Heart left ventricle (tissue), 16 donors: ENCODE results near the gene MAN1C1. TPM values are rescaled to one million over a fixed set of nuclear protein-coding genes. Genes with fewer than 3 reads are reported as not detected.
"Not testable (repeated sequence)": the region's sequence is repeated elsewhere in the genome, so short reads cannot be mapped to it uniquely, and the experiment has no call there.

Experiments used
- ATAC-seq, 4 donors: fragments of 200-7000 bp; cut with Tn5 transposase; one replicate each; pipeline ENCODE4 v1.9.1; 2020 to 2022; ENCODE audit warnings: moderate library complexity in 4 of 4, mild to moderate bottlenecking in 3 of 4, moderate number of reproducible peaks in 1 of 4
- DNase-seq, 5 donors: peaks; one replicate each; pipeline ENCODE4 v3.0.0-alpha.2; 2020
- H3K27ac ChIP-seq, 12 donors: fragments of 200-600 bp; sonication (generic) in 4 of 12; one replicate each; pipeline versions ENCODE4 v1.5.0 to v1.8.0; 2016 to 2022; ENCODE audit warnings: mild to moderate bottlenecking in 2 of 12
- H3K27me3 ChIP-seq, 9 donors: fragments of 200-600 bp; sonication (generic) in 2 of 9; one replicate each; pipeline versions ENCODE4 v1.5.1 to v1.8.0; 2016 to 2022; ENCODE audit warnings: mild to moderate bottlenecking in 3 of 9
- H3K36me3 ChIP-seq, 9 donors: fragments of 200-600 bp; sonication (generic) in 2 of 9; one replicate each; pipeline versions ENCODE4 v1.5.0 to v1.8.0; 2018 to 2022; ENCODE audit warnings: mild to moderate bottlenecking in 2 of 9
- H3K4me1 ChIP-seq, 12 donors: fragments of 200-600 bp; sonication (generic) in 4 of 12; one replicate each; pipeline versions ENCODE4 v1.5.0 to v1.8.0; 2016 to 2022; ENCODE audit warnings: mild to moderate bottlenecking in 3 of 12
- H3K4me3 ChIP-seq, 12 donors: fragments of 200-600 bp; sonication (generic) in 4 of 12; one replicate each; pipeline versions ENCODE4 v1.5.0 to v1.8.0; 2017 to 2022; ENCODE audit warnings: mild to moderate bottlenecking in 9 of 12, moderate library complexity in 4 of 12
- H3K9me3 ChIP-seq, 12 donors: fragments of 200-600 bp; sonication (generic) in 4 of 12; one replicate each; pipeline versions ENCODE4 v1.5.0 to v1.8.0; 2016 to 2022; ENCODE audit warnings: mild to moderate bottlenecking in 1 of 12
- CTCF ChIP-seq, 12 donors: fragments of 200-600 bp; sonication (generic) in 4 of 12; IDR thresholded peaks; one replicate each; pipeline versions ENCODE4 v1.5.0 to v1.8.0; 2018 to 2022; ENCODE audit warnings: antibody characterized with exemption in 12 of 12, mild to moderate bottlenecking in 5 of 12
- POLR2A ChIP-seq, 2 donors: fragments of 450-650 bp; IDR thresholded peaks; one replicate each; pipeline ENCODE4 v1.6.1; 2017; ENCODE audit warnings: antibody characterized with exemption in 2 of 2, mild to moderate bottlenecking in 2 of 2, moderate library complexity in 2 of 2
- WGBS, 4 donors: extraction: QIAGEN DNeasy Blood & Tissue Kit in 2 of 4; methylation state at CpG; one replicate each; pipeline versions ENCODE4 v1.1.5 to v1.1.7; 2013 to 2018; 5-methylcytosine and 5-hydroxymethylcytosine counted together
- intact Hi-C, 10 donors: fragments of 100-400 bp; cut with DNase I; formaldehyde crosslinking; loops; one replicate each; pipeline versions ENCODE4 v1.11.1 to v1.14.2; 2022
- polyA plus RNA-seq, 2 donors: library from polyadenylated mRNA; stranded (reverse); fragments of 200-250 nt; gene quantifications; one replicate each; pipeline ENCODE4 v1.2.3, GENCODE V29; 2013
- total RNA-seq, 9 donors: library from RNA; depleted of rRNA in 2 of 9; stranded (reverse); fragments of >200 nt in 2 of 9; fragmentation: NEBNext Ultra II Directional in 3 of 9; extraction: Animal tissue kit (Norgen Biotek cat#: 25700) in 3 of 9; gene quantifications; one replicate each; pipeline versions ENCODE4 v1.1.0 to v1.2.4, GENCODE V29; 2016 to 2023
- donor health status: ischemic (EF 13 %, LVEDD 7.1; RV severe dilation, severe dysfunction).
- donor health status: healthy with polysubstance abuse.
- donor health status: DM: no; HTN: yes; CAD: no.
- donor health status: DM: no; HTN: no; CAD: no.
- donor health status: ischemic (EF 25% LVEDD 6.9; RV normal size, moderate dysfunction).
- donor health status: ischemic (EF 25% LVEDD 5.7; RV mildly dilated, moderate dysfunction).
- donor health status: healthy.
- donor health status: DM: yes; HTN: yes; CAD: no.
- donor health status: ischemic (EF 35%, LVEDD 5.7; RV mildly dilated, moderate dysfunction).
- donor health status: nonischemic (EF 11% LVEDD 7.7; RV severe dilation, severe dysfunction).
- donor health status: DM: yes; HTN: yes; CAD: no.
- donor health status: PGD.
- donor health status: ischemic (EF 29% LVEDD 5.4; RV normal size, mild dysfunction).
- donor health status: nonischemic (EF 23%, LVEDD 6.1; RV moderate dilation, normal function).

MAN1C1 gene
- total and polyA plus RNA-seq, 11 donors: 7.7 to 25.7 (median 14.7) TPM

DNA sequence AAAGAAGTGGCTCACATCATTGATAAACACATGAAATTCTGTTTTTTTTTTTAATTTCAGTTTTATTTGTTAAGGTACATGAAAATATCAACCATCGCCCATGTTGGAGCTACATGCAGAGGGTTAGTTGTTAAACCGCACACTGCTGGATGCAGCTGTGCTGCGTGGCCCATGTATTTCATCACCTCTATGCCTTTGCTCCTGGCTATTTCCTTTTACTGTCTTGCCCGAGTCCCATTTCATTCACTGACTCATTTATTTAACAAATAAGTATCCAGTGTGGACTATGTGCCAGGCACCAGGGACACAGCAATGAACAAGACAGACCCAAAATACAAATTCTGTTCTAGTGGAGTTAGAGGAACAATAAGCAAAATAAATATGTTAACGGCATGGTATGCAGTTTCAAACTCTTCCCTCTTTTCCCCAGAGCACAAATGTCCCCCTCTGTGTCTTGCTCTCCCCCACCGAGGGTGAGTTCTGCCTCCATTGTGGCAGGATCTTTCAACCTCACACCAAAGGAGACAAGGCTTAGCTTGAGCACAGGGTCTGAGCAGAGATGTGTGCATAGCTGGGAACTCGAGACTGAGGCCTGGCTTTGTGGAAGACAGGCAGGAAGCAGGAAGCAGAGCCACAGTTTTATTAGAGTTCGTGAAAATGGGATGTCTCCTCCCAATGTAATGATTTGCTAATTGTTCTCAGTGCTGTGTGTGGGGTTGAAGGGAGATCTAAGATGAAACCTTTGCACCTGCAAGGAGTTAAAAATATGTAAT lies 44.6 kb downstream of the MAN1C1 start:
- H3K4me1 ChIP-seq: peaks cover 11 to 72% (median 46%) of the 10 kb centered on the region in 12 donors
- no peaks in the 10 kb centered on the region for H3K27me3 ChIP-seq
- H3K36me3 ChIP-seq: no peaks in the 10 kb centered on the region
- H3K4me3 ChIP-seq: no peak overlapping the region
- peak overlapping the region in 1 of 12 donors; percentile 8 for H3K27ac ChIP-seq
- ATAC-seq (no peak), DNase-seq (no peak)
- no peaks in the 10 kb centered on the region for H3K9me3 ChIP-seq
- TF ChIP-seq POLR2A (IDR thresholded peaks at IDR 0.05) (no peak), CTCF (IDR thresholded peaks at IDR 0.05) (no peak)
- 68 to 79% (median 71%) methylated on average over 8 of the region's 8 CpGs for WGBS, 4 donors
- intact Hi-C loops: loop anchor here in 1 of 10 donors (5.0 kb wide), 1 partner anchor 44 kb away; the partner anchor contains the start of gene MAN1C1

DNA sequence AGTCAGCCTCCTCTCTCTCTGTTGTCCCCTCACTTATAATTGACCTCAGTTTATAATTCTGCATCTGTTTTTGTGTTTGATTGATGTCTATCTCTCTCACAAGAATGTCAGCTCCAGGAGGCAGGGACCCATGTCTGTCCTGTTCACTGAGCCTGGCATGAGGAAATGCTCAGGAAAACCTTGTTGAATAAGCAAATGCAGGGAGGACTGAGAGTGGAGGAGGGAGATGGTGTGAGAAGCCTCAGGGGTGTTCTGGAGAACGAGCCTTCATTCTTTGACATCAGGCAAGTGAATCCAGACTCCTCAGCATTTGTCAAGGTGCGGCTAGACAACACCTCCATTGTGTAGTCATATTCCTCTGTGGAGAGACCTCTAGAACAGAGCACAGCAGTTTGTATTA lies 45.5 kb downstream of the MAN1C1 start:
- Histone ChIP-seq H3K9me3 (no peaks in the 10 kb centered on the region), H3K36me3 (no peaks in the 10 kb centered on the region), H3K27me3 (no peaks in the 10 kb centered on the region), H3K4me3 (no peak overlapping the region), H3K27ac (no peak overlapping the region), H3K4me1 (peaks cover 11 to 65% (median 44%) of the 10 kb centered on the region in 12 donors)
- intact Hi-C loops: loop anchor here in 1 of 10 donors (5.0 kb wide), 1 partner anchor 45 kb away; the partner anchor contains the start of gene MAN1C1
- no peak for TF ChIP-seq POLR2A (IDR thresholded peaks at IDR 0.05)
- no peak for TF ChIP-seq CTCF (IDR thresholded peaks at IDR 0.05)
- ATAC-seq (no peak), DNase-seq (no peak)
- 80 to 90% (median 87%) methylated on average over 2 of the region's 2 CpGs for WGBS, 4 donors

DNA sequence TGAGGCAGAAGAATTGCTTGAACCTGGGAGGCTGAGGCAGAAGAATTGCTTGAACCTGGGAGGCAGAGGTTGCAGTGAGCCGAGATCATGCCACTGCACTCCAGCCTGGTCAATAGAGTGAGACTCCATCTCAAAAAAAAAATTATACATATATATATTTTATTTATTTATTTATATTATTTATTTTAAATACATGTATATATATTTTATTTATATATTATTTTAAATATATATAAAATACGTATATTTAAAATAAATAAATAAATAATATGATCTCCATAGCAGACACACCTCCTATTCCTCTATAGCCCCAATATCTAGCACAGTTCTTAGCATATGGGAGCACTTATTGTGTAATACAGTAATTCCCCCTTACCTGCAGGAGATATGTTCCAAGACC lies 46.4 kb downstream of the MAN1C1 start:
- not testable (repeated sequence) for H3K27me3 ChIP-seq
- peaks cover 11 to 56% (median 37%) of the 10 kb centered on the region in 12 donors for H3K4me1 ChIP-seq

GRCh38 chr1:25664357-25665199 lies 48.0 kb downstream of the MAN1C1 start:
- no peaks in the 10 kb centered on the region for H3K9me3 ChIP-seq
- DNase-seq (no peak), ATAC-seq (peak; percentile 32 to 81 (median 58))
- H3K27me3 ChIP-seq: no peaks in the 10 kb centered on the region
- no peaks in the 10 kb centered on the region for H3K36me3 ChIP-seq
- H3K4me3 ChIP-seq: no peak overlapping the region
- H3K27ac ChIP-seq: peak overlapping the region in 3 of 12 donors; percentile 9 to 70 (median 14)
- intact Hi-C loops: loop anchor here in 1 of 10 donors (5.0 kb wide), 1 partner anchor 47 kb away; the partner anchor contains the start of gene MAN1C1
- TF ChIP-seq CTCF (IDR thresholded peaks at IDR 0.05) (peak in 2 of 12 donors; percentile 4 to 7), POLR2A (IDR thresholded peaks at IDR 0.05) (no peak)
- peaks cover 10 to 40% (median 22%) of the 10 kb centered on the region in 12 donors for H3K4me1 ChIP-seq
- 54 to 69% (median 67%) methylated on average over 14 of the region's 14 CpGs for WGBS, 4 donors

More for the DNA sequence above, 46.4 kb downstream of the MAN1C1 start:
- not testable (repeated sequence) for H3K4me3 ChIP-seq, H3K36me3 ChIP-seq, H3K27ac ChIP-seq, DNase-seq, H3K9me3 ChIP-seq, ATAC-seq
- WGBS, 4 donors: 94 to 99% (median 97%) methylated on average over 2 of the region's 2 CpGs
- intact Hi-C loops: loop anchor here in 1 of 10 donors (5.0 kb wide), 1 partner anchor 46 kb away; the partner anchor contains the start of gene MAN1C1
